ENCODE measurements around the gene NUP98. TPM values are rescaled to one million over a fixed set of nuclear protein-coding genes. Genes with fewer than 3 reads are reported as not detected.

Gene NUP98
- total and polyA plus RNA-seq, 4 donors, result 10.9 to 75.0 (median 43.9) TPM

- Histone ChIP-seq H3K4me3 (ENCODE audit: low read depth in 1 of 3, low read length in 3 of 3) (no peak overlapping the region), H3K9me3 (ENCODE audit: control insufficient read depth in 4 of 4, low read length in 3 of 4) (no peaks in the 10 kb centered on the region), H3K27ac (ENCODE audit: low read depth in 1 of 2, low read length in 2 of 2) (no peak overlapping the region), H3K4me1 (ENCODE audit: control insufficient read depth in 4 of 4, insufficient read depth in 4 of 4, low read length in 3 of 4) (no peaks in the 10 kb centered on the region), H3K36me3 (ENCODE audit: control insufficient read depth in 4 of 4, insufficient read depth in 3 of 4, low read depth in 1 of 4, low read length in 3 of 4) (peaks cover 4 to 21% (median 12%) of the 10 kb centered on the region in 4 donors), H3K9ac (ENCODE audit: low read depth in 1 of 2, low read length in 2 of 2) (no peak overlapping the region), H3K27me3 (ENCODE audit: control insufficient read depth in 4 of 4, insufficient read depth in 4 of 4, low read length in 3 of 4) (no peaks in the 10 kb centered on the region)
- TF ChIP-seq RAD21 (IDR thresholded peaks at IDR 0.05) (peak; percentile 56 to 79), HNF4A (conservative IDR thresholded peaks at IDR 0.05) (no peak), CTCF (IDR thresholded peaks at IDR 0.05; ENCODE audit: low read depth, low read length, missing input control) (peak; percentile 53)
- peak; percentile 83 for DNase-seq (ENCODE audit: low spot score)
- 83% methylated on average over 18 of the region's 18 CpGs for WGBS
These were observed 27.5 kb upstream of the NUP98 start for GRCh38 chr11:3824714-3825472.

- Histone ChIP-seq H3K4me1 (ENCODE audit: control insufficient read depth in 4 of 4, insufficient read depth in 4 of 4, low read length in 3 of 4) (no peaks in the 10 kb centered on the region), H3K9me3 (ENCODE audit: control insufficient read depth in 4 of 4, low read length in 3 of 4) (no peaks in the 10 kb centered on the region), H3K27me3 (ENCODE audit: control insufficient read depth in 4 of 4, insufficient read depth in 4 of 4, low read length in 3 of 4) (no peaks in the 10 kb centered on the region), H3K36me3 (ENCODE audit: control insufficient read depth in 4 of 4, insufficient read depth in 3 of 4, low read depth in 1 of 4, low read length in 3 of 4) (peaks cover 4 to 21% (median 10%) of the 10 kb centered on the region in 4 donors), H3K9ac (ENCODE audit: low read depth in 1 of 2, low read length in 2 of 2) (no peak overlapping the region), H3K4me3 (ENCODE audit: low read depth in 1 of 3, low read length in 3 of 3) (no peak overlapping the region), H3K27ac (ENCODE audit: low read depth in 1 of 2, low read length in 2 of 2) (no peak overlapping the region)
- WGBS, result 97% methylated on average over 30 of the region's 30 CpGs
- DNase-seq (ENCODE audit: low spot score), result no peak
- no peak for TF ChIP-seq HNF4A (conservative IDR thresholded peaks at IDR 0.05)
- TF ChIP-seq EGR1 (IDR thresholded peaks at IDR 0.05; ENCODE audit: low read depth in 2 of 2), result no peak
- no peak for TF ChIP-seq FOXA2 (IDR thresholded peaks at IDR 0.05)
- no peak for TF ChIP-seq FOXA1 (IDR thresholded peaks at IDR 0.05)
- no peak for TF ChIP-seq MAX (IDR thresholded peaks at IDR 0.05)
- no peak for TF ChIP-seq JUND (IDR thresholded peaks at IDR 0.05)
- TF ChIP-seq GABPA (IDR thresholded peaks at IDR 0.05 in 1 of 2, conservative IDR thresholded peaks at IDR 0.05 in 1 of 2), result no peak
- TF ChIP-seq NR2F2 (IDR thresholded peaks at IDR 0.05), result no peak
- no peak for TF ChIP-seq REST (IDR thresholded peaks at IDR 0.05)
- TF ChIP-seq HNF4G (IDR thresholded peaks at IDR 0.05), result no peak
- TF ChIP-seq ATF3 (IDR thresholded peaks at IDR 0.05), result no peak
- no peak for TF ChIP-seq RAD21 (IDR thresholded peaks at IDR 0.05)
- no peak for TF ChIP-seq YY1 (IDR thresholded peaks at IDR 0.05)
- no peak for TF ChIP-seq RXRA (IDR thresholded peaks at IDR 0.05)
These were observed 26.6 kb upstream of the NUP98 start for GRCh38 chr11:3823762-3824506.
